ENCODE measurements around the gene NDUFA8. TPM values are rescaled to one million over a fixed set of nuclear protein-coding genes. Genes with fewer than 3 reads are reported as not detected.

The NDUFA8 gene
- 30.1 and 35.4 TPM in 2 replicates for total RNA-seq

GRCh38 chr9:122159026-122159924, at the start of gene NDUFA8, which contains the start of gene MORN5:
Gene NDUFA8, minus strand, starts transcription at chr9:122159779. Its CDS starts 102 bp downstream, at chr9:122159677.
Gene MORN5, plus strand, starts transcription at chr9:122159908. Its CDS starts 65 bp downstream, at chr9:122159973.

Small RNA genes lying within 50 kb of the gene (small RNA-seq; reads per million reads assigned to genes)
- gene MIR4478, result not detected

Other genes with a start within 250 kb of the NDUFA8 start
- gene TTLL11, start 66.5 kb downstream of the NDUFA8 start, total RNA-seq, result 3.1 and 4.3 TPM in 2 replicates
- not detected in 2 replicates for gene MORN5, start 129 bp upstream of the NDUFA8 start, total RNA-seq
- gene LHX6, start 69.2 kb upstream of the NDUFA8 start, total RNA-seq, result under 0.01 and 0.29 TPM in 2 replicates
- gene RBM18, start 105.1 kb upstream of the NDUFA8 start, total RNA-seq, result 11.2 and 12.1 TPM in 2 replicates
- 54.3 and 58.4 TPM in 2 replicates for gene MRRF, start 105.1 kb upstream of the NDUFA8 start, total RNA-seq
- gene PTGS1, start 211.2 kb upstream of the NDUFA8 start, total RNA-seq, result 0.43 and 39.4 TPM in 2 replicates

All from thoracic aorta endothelial cell (primary cell).